GM19025 (cell line): ENCODE results near the gene ZNF362.

Source experiments
- ATAC-seq: cut with Tn5 transposase; IDR thresholded peaks from one replicate; pipeline ENCODE4 v1.9.1; 2021; ENCODE audit warnings: mild to moderate bottlenecking, low read depth, moderate library complexity; ENCODE audit not compliant: unreplicated experiment

Gene ZNF362

DNA sequence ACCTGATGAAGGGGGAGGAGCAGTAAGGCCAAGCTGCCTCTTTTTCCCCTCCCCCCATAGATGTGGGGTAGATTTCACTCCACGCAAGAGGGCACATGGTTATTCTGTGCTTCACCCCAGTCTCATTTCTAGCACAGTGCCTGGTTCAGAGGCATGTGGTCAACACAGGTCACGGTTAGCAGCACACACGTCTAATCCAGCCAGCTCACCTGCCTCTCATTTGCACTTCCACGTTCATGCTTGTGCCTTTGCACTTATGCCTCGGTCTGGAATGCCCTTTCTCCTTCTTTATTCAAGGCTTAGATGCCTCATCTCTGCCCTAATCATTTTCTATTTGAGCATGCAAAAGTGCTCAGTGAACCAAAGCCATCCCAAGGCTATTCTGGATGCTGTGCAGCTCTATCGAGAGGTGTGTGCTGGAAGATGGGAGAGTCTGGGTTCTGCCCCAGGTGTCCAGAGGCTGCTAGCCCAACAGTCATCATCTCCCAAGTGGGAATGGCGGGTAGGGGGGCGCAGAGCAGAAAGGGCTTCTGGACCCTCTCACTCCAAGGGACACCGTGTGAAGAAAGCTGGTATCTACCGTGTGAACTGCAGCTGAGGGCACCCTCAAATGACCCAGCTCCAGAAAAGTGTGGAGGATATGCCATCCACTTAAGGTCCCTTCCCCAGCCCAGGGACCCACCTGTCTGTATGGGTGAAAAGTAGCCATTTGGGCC, 66.7 kb downstream of the ZNF362 start:
- no peak for ATAC-seq

DNA sequence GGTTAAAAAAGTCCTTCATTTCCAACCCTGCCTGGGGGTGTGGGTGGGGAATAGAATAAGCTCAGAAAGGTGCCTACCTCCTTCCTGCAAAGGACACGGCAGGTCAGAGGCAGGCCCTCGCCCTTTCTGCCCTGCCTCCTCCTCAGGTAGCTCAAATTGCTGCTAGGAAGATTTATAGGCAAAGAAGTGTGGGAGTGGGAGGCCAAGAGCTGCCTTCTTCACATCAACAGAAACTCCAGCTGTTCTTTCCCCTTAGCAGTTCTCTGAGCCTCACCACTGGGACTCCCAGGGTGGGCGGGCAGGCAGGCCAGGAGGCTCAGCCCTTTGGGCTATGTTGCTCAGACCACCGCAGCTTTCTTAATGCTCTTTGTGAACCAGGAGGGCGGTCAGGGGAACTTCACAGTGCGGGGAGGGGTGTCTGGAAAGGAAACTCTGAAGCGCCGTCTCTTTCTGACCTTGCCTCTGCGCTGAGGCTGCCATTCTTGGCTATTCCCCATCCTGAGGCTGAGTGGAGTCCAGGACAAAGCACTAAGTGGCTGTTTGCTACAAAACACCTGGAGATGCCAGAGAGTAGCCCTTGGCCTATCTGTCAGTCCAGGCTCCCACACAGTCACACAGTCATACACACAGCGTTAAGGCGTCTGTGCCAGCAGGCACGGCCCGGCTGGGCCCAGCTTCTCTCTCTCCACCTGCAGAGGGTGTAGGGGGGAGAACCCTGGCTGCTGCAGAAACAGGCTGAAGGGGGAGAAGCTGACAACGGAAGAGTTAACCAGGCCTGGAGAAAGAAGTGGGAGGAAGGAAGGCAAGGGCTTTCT, 67.6 kb downstream of the ZNF362 start:
- ATAC-seq: no peak

DNA sequence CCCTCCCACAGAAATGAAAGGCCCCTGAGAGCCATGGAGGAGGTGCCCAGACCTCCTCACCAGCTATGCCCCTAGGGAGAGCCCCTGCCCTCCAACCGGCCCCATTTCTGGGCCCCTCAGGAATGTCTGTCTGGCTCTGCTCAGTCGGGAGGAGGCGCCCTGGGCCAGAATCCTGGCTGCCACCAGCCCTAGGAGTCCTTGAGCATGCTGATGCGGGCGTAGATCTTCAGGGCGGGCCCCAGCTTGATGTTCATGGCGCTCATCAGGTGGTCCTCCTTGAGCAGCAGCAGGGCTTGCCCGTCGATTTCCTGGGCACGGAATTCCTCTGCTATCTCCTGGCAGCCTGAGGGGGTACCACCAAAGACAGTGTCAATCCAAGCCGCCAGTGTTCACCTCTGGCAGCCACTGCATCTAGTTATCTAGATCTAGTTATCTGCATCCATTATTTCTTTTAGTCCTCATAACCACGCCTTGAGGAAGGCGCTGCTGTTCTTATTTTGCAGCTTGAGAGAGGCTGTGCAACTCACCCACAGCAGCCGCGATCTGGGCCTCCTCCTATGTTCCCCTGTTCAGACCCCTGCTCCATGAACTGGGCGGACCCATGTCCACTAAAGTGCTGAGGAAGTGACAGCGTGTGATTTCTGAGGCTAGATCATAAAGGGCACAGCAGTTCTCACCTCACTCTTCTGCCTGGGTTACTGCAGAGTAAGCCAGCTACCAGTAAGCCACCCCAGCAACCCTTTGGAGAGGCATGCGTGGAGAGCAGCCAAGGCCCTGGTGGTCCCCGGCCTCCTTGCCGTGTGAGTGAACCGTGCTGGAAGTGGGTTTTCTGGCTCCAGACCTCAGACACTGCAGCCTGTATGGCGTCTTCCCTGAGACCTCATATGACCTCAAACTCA, 68.6 kb downstream of the ZNF362 start:
- no peak for ATAC-seq

DNA sequence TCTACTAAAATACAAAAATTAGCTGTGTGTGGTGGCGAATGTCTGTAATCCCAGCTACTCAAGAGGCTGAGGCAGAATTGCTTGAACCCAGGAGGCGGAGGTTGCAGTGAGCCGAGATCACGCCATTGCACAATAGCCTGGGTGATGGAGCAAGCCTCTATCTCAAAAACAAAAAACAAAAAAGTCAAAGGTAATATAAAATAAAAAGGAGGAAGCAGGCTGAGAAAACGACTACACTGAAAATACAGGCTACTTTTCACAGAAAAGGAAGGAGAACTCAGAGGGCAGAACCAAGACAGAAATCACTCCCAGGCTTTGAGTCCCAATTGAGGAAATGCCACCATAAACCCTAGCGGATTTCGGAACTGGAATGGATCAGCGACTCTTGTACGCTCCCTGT, 70.5 kb downstream of the ZNF362 start:
- ATAC-seq: no peak

DNA sequence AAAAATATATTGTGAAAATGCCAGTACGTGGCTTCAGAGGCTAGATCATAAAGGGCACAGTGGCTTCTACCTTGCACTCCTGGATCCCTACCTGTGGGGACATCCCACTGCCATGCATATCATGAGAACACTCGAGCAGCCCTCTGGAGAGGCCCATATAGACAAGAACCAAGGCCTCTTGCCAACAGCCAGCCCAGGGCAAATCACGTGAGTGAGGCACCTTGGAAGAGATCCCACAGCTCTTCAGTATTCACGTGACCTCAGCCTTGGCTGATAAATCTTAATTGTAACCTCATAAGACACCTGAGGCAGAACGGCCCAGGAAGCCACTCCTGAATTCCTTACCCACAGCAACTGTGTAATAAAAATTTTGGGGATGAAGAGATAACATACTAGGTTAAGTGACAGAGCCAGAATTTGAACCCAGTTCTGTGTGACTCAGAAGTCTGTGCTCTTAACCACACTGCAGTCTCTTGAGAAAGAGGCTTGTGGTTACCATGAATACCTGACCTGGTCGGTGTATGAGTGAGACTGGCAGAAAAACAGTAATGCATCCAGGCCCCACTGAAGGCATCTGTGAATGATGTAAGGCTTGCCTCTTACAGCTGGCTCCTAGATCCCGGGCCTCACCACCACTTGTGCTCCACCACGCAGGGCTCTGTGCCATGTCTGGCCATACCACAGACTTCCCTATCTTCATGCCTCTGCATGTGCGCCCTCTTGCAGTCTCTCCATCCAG, 71.5 kb downstream of the ZNF362 start:
- no peak for ATAC-seq

DNA sequence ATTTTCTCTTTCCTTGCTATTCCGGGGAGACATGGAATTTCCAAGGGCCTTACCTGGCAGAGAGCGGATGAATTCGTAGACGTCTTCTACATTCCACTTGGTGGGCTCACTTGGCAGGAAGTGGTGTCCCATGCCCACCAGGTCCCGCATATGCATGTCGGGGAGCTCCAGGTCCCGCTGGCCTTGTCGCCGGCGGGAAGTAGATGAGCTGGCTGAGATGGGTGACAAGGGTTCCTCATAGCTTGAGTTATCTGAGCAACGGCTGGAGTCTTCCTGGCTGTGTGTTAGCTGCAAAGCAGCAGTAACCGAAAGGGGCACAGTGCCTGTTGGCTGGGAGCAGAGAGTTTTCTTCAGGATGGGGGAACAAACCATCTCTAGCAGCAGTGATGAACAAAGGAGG, 72.5 kb downstream of the ZNF362 start:
- no peak for ATAC-seq

DNA sequence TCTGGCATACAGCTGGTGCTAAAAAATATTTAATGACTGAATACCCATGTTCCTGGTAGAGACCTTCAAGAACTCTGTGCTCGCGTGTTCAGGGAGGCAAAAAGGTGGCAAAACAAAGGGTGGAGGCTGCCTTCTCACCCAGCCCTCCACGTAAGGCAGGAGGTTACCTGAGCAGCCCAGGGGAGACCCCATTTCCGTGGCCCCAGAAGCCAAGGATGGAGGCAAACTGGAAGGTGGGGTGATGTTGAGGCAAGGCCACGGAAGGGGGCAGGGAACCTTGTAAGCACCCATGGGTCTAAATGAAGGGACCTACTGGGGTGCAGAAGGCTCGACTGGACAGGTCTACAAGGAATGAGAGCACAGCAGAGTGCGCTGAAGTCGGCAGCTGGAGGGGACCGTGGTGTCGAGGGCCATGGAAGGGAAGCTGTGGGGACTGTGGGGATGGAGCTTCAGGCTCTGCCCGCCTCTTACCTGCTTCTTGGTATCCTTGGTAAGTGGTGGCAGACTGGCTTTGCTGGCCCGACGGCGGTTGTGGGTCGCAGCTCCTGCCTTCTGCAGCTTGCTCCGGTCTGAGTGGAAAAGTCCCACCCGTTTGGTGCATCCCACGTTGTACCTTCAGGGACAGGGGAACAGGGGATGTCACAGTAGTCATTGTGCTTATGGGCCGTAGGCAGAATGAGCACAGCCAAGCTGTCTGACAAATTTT, 73.5 kb downstream of the ZNF362 start:
- ATAC-seq: no peak

DNA sequence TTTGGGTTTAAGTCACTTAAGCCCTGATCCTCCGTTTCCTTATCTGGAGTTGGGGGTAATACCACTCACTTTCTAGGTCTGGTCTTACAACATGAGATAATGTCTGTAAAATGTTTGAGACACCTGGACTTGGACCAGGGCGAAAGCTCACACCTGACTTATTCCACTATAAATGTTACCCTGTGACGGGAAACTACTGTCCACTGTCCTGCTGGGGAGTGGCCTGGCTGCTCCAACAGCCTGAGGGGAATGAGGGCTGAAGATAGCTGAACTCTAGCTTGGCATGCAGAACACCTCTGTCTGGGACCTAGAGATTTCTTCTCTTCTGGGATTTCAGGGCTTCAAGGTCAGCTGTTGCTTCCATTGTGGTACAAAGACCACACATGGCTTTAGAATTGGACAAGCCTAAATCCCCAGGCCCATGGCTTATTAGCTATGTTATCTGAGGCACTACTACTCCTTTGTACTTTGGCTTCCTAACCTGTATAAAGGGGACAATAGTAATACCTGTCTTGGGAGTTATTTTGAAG, 74.1 kb downstream of the ZNF362 start:
- no peak for ATAC-seq

DNA sequence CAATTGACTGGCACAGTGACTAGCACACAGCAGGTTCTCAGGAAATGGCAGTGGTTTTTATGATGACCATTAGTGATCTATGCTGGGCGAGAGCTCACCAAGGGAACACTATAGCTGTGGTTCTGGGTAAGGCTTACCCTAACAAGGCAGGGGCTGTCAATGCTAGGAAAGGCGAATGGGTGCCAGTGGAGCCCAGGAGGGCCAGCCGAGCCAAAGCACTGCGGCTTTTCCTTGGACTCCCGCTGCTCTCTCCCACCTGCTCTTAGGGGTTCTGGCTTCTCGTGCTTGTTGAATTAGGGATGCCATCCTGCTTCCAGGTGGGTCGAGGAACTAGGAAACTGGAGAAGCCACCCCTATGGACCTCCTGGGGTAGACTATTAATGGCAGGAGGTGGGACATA, 74.6 kb downstream of the ZNF362 start:
- ATAC-seq: no peak

DNA sequence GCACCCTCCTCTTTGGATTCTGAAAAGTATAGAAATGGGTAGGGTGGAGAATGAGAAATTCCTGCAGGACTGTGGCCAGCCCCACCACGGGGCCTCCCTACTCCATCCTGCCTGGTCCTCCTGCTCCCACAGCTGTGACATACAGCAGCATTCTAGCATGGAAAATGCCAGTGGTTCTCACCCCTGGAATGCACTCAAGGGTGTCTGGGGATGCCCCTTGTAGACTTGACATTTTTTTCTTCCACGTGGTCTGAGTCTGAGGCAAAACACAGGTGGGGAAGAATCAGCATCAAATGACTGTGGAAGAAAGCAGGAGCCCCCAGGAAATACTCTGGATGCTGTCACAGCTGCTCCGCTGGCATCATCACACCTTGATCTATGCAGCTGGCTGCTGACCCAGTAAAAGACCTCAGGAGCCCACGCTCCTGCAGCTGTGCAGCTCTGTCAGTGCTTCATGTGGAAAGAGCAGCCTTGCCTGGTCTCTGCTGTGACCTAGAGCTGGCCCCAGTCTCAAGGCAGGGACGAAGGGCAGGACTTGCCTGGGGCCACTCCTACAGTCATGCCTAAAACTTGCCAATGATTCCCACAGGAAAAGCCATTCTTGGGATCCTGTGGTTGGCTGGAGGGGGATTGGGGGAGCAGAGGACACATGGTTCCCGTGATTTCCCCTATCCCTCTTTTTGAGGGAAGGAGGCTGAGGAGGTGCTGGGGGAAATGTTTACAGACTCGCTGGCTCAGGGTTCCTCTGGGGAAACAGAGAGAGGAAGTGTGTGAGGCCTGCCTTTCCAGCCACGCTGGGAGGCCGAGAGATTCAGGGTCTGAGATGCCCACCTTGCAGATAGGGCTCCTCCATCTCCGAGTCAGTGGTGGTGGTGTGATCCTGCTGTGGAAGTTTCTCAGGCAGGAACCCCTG, 75.4 kb downstream of the ZNF362 start:
- no peak for ATAC-seq

DNA sequence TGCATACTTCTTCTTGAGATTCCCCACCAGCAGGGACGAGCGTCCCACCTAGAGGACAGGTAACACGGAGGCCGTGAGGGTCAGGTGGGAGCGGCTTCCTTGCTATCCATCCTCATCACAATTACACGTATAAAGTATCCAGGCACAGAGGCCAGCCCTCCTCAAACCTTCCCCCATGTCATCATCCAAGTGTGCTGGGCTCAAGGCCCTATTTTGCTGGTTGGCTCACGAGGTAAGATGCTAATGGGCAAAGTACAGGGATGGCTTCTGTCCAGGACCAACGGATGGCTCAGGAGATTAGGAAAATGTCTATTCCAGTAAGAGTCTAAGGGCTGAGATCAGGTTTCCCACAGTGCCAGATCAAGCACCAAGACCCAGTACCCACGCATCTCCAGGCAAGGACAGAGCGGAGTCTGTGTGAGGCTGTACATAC, 76.1 kb downstream of the ZNF362 start:
- ATAC-seq: no peak

DNA sequence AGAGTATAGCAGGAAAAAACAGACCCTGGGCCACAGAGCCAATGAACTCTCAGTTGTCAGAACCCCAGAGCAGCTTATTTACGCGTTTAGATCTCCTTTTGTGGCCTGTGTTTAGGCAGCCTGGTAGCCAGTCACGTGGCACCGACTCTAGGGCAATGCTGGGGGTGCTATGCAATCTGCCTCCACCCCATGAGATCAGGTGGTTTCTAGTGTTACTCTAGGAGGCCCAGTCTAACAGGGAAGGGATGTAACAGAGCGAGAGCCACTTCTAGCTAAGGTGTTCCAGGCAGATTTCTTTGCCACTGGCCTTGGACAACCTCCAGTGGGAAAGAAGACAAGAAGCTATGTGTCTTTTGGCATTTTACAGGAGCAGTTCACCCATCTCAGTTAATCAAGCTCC, 76.6 kb downstream of the ZNF362 start:
- no peak for ATAC-seq

DNA sequence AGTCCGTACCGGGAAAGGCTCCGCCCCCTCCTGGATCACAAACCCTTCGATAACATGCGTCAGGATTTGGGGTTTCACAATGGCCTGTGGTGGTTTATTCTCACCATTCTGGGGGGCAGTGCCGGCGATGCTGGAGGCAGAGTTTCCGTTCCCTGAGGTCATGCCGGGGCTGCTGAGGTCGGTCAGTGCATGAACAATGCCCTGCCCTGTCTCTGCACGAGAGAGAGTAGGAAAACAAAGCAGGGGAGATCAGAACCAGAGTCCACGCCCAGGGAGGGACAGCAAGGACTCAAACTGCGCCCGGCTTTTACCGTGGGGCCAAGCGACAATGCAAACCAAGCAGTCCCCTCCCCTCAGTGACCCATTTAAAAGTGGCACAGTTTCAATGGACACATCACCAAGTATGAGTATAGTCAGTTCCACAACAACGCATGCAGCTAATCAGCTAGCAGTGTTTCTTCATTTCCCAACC, 77.8 kb downstream of the ZNF362 start:
- ATAC-seq: no peak

DNA sequence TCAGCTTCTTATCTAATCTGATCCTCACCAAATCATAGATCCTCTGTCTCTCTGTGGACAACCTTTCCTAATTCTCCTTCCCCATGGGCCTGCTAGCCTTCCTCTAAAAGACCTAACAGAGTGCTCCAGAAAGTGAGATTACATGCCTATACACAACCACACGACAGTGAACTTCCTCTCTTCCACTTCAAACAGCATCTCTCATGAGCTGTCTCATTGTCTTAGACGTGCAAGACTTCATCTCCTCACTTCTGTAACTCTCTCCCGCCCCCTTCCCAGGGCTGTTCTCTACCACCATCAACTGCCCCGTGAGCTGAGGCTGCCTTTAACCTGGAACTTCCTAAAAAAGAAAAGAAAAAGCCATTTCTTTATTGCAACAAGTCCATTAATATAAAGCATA, 78.7 kb downstream of the ZNF362 start:
- ATAC-seq: no peak

DNA sequence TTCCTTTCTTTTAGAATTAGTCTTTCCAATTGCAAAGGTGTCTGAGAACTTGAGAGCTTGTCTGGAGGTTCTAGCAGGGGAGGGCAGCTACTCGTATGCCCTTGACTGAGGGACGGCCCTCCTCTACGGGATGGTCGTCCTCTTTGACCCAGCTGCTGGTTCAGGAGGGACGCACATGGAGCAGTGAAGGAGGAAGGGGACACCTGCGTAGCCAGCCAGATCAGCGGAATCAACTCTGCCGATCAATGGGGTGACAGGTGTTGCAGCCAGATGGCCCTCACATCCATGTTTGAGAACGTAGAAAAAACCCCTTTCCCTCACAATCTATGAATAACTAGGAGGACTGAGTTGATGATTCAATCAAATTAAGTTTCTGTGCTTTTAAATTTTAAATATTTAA, 80.3 kb downstream of the ZNF362 start:
- ATAC-seq: no peak

DNA sequence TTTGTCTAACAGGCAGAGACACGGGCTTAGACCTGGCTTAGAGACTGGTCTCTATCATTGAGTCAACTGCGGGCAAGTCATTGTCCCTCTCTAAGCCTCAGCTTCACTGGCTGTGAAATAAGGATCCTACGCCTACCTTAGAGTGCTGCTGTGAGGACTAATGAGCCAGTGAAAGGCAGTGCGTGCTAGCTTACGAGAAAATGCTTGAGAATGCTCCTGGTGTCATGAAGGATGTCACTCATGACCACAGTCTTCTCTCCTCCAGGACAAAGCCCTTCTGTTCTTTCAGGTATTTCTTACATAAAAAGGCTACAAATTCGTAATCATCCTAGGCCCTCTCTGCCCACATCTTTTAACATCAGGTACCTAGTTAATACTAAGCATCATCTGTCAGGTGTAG, 81.1 kb downstream of the ZNF362 start:
- no peak for ATAC-seq

DNA sequence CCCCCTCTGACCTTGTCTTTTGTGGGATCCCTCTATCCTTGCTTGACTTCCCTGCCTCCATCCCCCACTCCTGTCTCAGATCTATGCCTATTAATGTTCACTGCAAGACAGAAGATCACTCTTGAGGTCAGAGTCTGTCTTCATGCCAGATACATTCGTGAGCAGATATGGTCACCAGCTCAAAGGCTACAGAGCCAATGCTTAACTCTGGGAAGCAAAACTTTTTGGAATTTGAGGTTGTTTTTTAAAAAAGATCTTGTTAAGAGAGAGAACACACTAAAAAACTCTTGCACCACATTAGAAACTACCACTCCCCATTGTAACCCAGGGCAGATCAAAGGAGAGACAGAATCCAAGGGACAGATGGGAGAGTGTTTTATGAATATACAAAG, 81.8 kb downstream of the ZNF362 start:
- ATAC-seq: no peak

DNA sequence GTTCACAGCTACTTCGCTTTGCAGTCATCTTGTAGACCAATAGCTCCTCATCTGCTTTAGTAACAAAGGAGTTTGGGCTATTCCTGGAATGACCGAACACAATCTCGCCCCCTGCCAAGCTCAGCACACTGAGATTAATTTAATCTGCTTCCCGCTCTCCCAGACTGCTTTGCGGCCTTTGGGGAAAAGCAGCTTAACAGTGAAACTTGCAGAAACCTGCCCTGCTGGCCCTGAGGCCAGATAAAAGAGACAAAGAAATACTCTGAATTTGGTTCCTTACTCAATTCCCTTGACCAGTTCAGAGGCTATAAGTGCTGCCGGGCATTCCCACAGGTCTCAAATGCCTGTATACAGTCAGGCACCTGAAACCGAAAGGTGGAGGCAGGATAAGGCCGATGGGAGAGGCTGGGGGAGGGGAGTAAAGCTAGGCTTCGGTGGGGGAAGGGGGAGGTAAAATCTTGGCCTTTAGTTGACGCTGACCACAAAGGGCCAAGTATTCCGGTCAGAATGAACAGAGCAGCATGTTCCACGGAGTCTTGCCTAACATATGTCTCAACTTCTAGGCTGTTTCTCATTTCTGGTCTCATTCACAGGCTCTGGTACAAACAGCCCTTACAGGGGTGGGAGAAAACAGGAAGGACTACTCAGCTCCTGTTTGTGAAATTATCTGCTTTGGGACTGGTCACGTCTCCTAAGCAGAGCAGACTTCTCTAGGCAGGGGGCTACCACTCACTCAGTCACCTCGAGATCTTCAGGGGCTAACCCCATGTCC, 82.3 kb downstream of the ZNF362 start:
- no peak for ATAC-seq
